Daoy (cell line): ENCODE data around the gene SH3RF3. TPM values are rescaled to one million over a fixed set of nuclear protein-coding genes. Genes with fewer than 3 reads are reported as not detected.
A peak's percentile ranks its signal among the peaks of the same experiment; 100 is the strongest.

Source experiments
- DNase-seq: peaks from one replicate; pipeline ENCODE4 v3.0.0-alpha.2; 2015; ENCODE audit warnings: low read depth
- total RNA-seq: library from RNA; depleted of rRNA; stranded (reverse); fragments of >200 nt; shearing (Covaris generic); gene quantifications from 2 replicates; pipeline ENCODE4 v1.2.3, GENCODE V29; 2014

SH3RF3 gene
- total RNA-seq, 1 experiment from 2014 or later = 3.0 TPM

GRCh38 chr2:109282865-109283264, 153.9 kb downstream of the SH3RF3 start:
- no peak for DNase-seq

GRCh38 chr2:109284826-109285225, 155.8 kb downstream of the SH3RF3 start:
- peak; percentile 21 for DNase-seq

- DNase-seq = peak; percentile 63
Measured at GRCh38 chr2:109285244-109285651, 156.2 kb downstream of the SH3RF3 start.

- DNase-seq = no peak
Measured at GRCh38 chr2:109287413-109287812, 158.4 kb downstream of the SH3RF3 start.

GRCh38 chr2:109287838-109288237, 158.8 kb downstream of the SH3RF3 start:
- no peak for DNase-seq

- no peak for DNase-seq
Measured at GRCh38 chr2:109288544-109289368, 159.8 kb downstream of the SH3RF3 start.

- no peak for DNase-seq
Measured at GRCh38 chr2:109289504-109290222, 160.7 kb downstream of the SH3RF3 start.

- peak; percentile 39 for DNase-seq
Measured at GRCh38 chr2:109290887-109291643, 162.1 kb downstream of the SH3RF3 start.

GRCh38 chr2:109292386-109292785, 163.4 kb downstream of the SH3RF3 start:
- DNase-seq = no peak

GRCh38 chr2:109293663-109294062, 164.7 kb downstream of the SH3RF3 start:
- no peak for DNase-seq

- DNase-seq = no peak
Measured at GRCh38 chr2:109294523-109294922, 165.5 kb downstream of the SH3RF3 start.

- DNase-seq = no peak
Measured at GRCh38 chr2:109295070-109295780, 166.2 kb downstream of the SH3RF3 start.

GRCh38 chr2:109295781-109296117, 166.7 kb downstream of the SH3RF3 start:
- DNase-seq = no peak

- no peak for DNase-seq
Measured at GRCh38 chr2:109297566-109298490, 168.8 kb downstream of the SH3RF3 start.

GRCh38 chr2:109298851-109299250, 169.8 kb downstream of the SH3RF3 start:
- DNase-seq = no peak

GRCh38 chr2:109299536-109299935, 170.5 kb downstream of the SH3RF3 start:
- no peak for DNase-seq

GRCh38 chr2:109300582-109300981, 171.6 kb downstream of the SH3RF3 start:
- no peak for DNase-seq

- DNase-seq = no peak
Measured at GRCh38 chr2:109301746-109302145, 172.7 kb downstream of the SH3RF3 start.

GRCh38 chr2:109302319-109302718, 173.3 kb downstream of the SH3RF3 start:
- no peak for DNase-seq

- no peak for DNase-seq
Measured at GRCh38 chr2:109304242-109304641, 175.2 kb downstream of the SH3RF3 start.
